Stimulated activated CD4-positive, alpha-beta T cell treated with anti-CD3 and anti-CD28 coated beads, Interleukin-4, amount 100 ng/mL, for 24 hours (primary cell): ENCODE data around the gene MICALL1.
"Not testable (repeated sequence)": the region's sequence is repeated elsewhere in the genome, so short reads cannot be mapped to it uniquely, and the experiment has no call there.

Source experiments
- DNase-seq: peaks from one replicate; pipeline ENCODE4 v3.0.0-alpha.2; 2020

Gene MICALL1

DNA sequence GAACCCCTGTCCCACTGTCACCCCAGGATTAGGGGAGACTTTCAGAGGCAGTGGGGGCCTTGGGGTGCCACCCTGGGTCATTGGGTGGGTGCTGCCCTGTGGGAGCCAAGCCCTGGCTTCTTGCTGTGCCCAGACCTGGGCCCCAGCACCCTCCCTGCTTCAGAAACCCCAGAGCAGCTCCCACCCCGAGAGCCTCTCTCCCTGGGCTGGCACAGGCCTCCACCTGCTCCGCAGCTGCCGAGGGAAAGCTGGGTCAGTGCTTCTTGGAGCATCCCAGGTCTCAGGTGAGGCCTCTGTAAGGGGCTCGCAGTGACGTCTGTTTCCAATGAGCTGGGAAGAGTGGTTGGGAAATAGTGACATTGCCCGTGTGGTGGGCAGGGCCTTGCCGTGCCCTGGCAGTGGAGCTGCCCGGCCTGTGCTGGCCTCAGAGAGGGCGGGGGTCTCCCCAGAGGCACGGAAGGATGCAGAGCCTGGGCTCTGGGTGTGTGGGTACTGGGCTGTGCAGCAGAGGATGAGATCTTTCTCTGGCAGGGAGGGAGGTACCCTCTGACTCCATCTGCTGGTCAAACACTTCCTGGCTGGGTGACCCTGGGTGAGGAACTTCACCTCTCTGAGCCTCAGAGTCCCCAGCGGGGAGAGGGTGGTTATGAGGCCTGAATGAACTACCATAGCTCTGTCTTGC is 24.3 kb downstream of the MICALL1 start:
- no peak for DNase-seq

DNA sequence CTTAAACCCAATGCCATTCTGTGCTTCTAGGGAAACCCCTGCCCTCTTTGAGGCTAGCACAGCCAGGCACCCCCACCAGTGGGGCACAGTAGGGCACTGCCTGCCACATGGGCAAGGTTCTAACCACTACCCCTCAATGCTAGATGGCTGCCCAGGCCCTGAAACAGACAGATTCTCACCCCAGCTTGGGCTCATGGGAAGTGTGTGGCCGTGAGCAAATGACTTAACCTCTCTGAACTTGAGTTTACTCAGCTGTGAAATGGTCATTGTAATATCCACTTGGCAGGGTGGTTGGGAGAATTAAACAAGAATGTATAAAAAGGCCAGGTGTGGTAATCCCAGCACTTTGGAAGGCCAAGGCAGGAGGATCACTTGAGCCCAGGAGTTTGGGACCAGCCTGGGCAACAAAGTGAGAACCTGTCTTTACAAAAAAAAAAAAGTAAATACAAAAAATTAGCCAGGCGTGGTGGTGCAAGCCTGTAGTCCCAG is 24.9 kb downstream of the MICALL1 start:
- no peak for DNase-seq

GRCh38 chr22:37931893-37932389 is 25.8 kb downstream of the MICALL1 start:
- no peak for DNase-seq

DNA sequence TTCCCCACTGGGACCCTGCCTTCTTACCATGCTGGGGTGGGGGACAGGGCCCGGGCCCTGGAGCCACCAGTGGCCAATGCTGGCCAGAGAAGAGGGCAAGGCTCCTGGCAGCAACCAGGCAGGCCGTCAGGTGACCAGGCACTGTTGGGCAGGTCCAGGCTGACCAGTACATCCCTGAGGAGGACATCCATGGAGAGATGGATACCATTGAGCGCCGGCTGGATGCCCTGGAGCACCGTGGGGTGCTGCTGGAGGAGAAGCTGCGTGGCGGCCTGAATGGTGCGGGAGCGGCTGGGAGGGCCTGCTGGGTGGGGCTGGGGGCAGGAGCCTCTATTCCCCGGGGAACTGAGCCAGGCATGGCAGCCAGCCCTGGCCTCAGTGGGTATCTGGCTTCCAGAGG is 26.3 kb downstream of the MICALL1 start:
- DNase-seq = no peak

GRCh38 chr22:37932821-37933578 is 26.9 kb downstream of the MICALL1 start:
- DNase-seq = no peak

GRCh38 chr22:37933711-37934376 is 27.7 kb downstream of the MICALL1 start:
- peak; percentile 83 for DNase-seq

DNA sequence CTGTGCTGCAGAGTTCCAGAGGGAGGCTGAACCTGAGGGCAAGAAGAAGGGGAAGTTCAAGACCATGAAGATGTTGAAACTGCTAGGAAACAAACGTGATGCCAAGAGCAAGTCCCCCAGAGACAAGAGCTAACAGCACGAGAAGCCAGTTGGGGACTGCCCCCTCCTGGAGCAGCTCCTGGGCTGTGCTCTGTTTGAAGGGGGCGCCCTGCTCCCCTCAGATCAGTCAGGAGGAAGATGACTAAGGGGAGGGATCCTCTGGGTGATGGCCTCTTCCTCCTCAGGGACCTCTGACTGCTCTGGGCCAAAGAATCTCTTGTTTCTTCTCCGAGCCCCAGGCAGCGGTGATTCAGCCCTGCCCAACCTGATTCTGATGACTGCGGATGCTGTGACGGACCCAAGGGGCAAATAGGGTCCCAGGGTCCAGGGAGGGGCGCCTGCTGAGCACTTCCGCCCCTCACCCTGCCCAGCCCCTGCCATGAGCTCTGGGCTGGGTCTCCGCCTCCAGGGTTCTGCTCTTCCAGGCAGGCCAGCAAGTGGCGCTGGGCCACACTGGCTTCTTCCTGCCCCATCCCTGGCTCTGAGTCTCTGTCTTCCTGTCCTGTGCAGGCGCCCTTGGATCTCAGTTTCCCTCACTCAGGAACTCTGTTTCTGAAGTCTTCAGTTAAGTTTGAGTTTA is 34.7 kb downstream of the MICALL1 start:
- no peak for DNase-seq

GRCh38 chr22:37942133-37942532 is 36.0 kb downstream of the MICALL1 start:
- no peak for DNase-seq

DNA sequence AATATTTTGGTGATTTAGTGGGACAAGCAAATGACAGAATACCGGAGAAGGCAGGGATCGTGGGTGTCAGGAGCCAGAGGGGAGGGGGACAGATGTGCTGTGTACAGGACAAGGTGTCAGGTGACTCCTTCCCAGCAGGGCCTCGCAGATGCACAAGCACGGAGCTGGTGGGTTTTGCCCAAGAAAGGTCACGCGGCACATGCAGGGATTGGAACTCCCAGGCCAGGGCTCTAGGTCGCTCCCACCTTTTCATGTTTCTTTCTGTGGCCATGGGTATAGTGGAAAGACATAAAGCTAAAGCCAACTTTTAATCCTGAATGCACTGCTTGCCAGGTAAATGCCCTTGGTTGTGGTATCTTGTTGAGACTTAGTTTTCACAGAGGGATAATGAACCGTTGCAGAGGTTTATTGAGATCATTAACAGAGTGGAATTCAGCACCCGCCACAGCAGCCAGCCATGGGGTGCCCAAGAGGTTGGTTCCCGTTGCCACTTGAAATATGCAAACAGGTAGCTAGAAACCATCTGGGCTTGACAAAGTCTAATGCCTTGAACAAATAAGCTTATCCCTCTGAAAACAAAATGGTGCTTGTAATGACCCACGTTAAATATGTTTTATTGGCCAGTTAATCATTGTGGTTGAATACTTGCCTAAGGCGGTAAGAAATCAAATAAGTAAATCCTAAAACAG is 37.2 kb downstream of the MICALL1 start:
- no peak for DNase-seq

DNA sequence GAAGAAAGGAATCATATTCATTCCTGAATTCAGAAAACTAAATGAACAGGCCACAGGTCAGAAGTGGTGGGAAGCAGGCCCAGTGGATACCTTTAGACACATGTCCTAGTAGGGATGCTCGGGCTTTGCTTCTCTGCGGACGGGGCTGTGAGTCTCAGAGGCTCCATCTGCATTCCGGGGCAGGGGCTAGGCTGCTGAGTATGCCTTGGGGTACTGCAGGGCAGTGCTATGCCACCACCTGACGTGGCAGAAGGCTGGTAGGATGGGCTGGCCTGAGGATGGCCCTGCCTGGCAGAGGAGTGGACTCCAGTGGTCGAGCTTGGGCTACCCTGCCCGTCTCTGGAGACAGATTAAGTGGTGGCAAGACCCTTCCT is 37.7 kb downstream of the MICALL1 start:
- no peak for DNase-seq

GRCh38 chr22:37944423-37944822 is 38.3 kb downstream of the MICALL1 start:
- not testable (repeated sequence) for DNase-seq

DNA sequence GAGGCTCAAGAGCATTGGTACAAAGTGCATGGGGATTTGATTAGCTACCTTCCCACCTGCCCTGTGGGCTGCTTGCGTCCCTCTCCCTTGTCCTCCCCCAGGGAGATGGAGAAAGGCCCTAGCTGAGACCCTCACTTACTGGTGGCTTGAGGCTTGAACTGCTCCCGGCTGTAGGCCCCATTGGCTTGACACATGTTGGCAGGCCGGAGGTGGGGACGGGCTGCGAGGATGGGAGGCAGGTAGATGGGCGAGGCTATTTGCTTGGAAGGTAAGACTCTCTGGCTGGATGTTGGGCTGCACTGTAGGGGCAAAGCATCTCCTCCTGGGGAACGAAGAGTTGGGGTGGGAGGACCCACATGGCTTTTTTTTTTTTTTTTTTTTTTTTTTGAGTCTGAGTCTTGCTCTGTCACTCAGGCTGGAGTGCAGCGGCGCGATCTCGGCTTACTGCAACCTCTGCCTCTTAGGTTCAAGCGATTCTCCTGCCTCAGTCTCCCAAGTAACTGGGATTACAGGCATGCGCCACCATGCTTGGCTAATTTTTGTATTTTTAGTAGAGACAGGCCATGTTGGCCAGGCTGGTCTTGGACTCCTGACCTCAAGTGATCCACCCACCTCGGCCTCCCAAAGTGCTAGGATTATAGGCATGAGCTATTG is 41.2 kb downstream of the MICALL1 start:
- not testable (repeated sequence) for DNase-seq

DNA sequence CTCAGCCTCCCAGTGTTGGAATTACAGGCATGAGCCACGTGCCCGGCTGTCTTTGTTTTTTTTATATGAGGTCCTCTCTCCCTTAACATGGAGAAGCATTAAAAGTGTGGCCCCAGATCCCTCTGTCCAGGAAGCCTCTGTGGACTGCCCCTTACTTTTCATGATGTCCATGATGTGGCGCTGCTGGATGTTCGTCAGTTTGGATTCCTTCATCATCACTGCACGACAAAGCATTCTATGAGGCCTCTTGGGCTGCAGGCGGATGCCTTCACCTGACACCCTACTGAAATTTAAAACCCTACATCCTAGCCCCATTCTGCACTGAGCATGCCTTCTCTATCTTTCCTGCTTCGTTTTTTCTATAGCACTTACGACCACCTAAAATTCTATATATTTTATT is 45.2 kb downstream of the MICALL1 start:
- DNase-seq = no peak

- DNase-seq = not testable (repeated sequence)
Observed at GRCh38 chr22:37952629-37953028, 46.5 kb downstream of the MICALL1 start.

- DNase-seq = peak; percentile 13
Observed at GRCh38 chr22:37953062-37953436, 47.0 kb downstream of the MICALL1 start.

DNA sequence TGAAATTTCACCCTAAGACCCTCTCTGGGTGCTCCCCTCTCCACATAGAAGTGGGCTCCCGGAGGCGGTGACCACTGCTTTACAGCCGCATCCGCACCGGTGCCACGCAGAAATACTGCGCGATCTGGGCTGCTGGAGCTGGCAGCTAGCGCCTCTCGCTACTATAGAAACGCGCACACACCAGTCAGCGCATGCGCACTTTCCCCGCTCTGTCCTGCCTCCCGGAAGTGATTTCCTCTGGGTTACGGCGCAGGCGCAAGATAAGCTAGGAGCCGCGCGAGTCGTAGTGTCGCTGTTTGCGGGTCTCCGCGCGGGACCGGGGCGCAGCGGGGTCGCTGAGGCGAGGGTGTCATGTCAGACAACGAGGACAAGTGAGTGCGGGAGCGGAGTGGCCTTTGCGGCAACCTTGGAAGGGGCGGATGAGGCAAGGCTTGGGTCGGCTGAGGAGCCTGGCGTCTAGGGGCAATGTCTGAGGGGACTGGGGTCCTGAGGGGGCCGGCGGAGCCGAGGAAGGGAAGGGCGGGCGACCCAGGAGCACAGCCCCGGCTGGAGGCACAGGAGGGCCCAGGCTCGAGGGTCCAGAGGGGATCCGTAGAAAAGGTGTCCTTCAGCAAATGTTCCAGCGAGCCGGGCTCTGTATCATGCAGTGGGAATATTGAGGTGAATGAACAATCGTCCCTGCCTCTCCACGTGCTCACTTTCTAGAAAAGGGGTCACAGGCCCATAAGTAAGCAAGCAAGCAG is 47.5 kb downstream of the MICALL1 start, which contains the start of the genes C22orf23 and POLR2F:
C22orf23 (minus strand) TSS at position 165 of the 743 bp plus-strand sequence. CDS start 452 bp downstream, outside the sequence.
POLR2F (plus strand) TSS at position 263 of the 743 bp plus-strand sequence; CDS start at position 352, 89 bp downstream.
- DNase-seq = peak; percentile 97

GRCh38 chr22:37954686-37955085 is 48.6 kb downstream of the MICALL1 start:
- no peak for DNase-seq

DNA sequence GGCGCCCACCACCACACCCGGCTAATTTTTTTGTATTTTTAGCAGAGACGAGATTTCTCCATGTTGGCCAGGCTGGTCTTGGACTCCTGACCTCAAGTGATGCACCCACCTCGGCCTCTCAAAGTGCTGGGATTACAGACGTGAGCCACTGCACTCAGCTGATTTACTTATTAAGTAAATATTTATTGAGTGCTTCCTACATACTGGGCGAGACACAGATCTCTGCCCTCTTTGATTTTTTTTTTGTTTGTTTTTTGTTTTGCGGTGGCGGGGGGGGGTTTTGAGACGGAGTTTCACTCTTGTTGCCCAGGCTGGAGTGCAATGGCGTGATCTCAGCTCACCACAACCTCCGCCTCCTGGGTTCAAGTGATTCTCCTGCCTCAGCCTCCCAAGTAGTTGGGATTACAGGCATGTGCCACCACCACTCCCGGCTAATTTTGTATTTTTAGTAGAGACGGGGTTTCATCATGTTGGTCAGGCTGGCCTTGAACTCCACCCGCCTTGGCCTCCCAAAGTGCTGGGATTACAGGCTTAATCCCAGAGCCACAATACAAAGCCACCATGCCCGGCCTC is 49.8 kb downstream of the MICALL1 start:
- DNase-seq = not testable (repeated sequence)

- no peak for DNase-seq
Observed at GRCh38 chr22:37957232-37957631, 51.1 kb downstream of the MICALL1 start.

GRCh38 chr22:37959231-37959825 is 53.2 kb downstream of the MICALL1 start:
- DNase-seq = no peak
